GM23338 (cell line): ENCODE data around the gene GCK. TPM values are rescaled to one million over a fixed set of nuclear protein-coding genes. Genes with fewer than 3 reads are reported as not detected.

Experiments
- ATAC-seq: fragments of 200-7000 bp; cut with Tn5 transposase; 3 replicates; pipeline ENCODE4 v1.9.1; 2020
- DNase-seq: peaks from one replicate; pipeline ENCODE4 v3.0.0-alpha.2; 2015; ENCODE audit warnings: low spot score
- H2AFZ ChIP-seq: fragments of 200-600 bp; sonication (generic); 2 replicates; pipeline ENCODE4 v1.8.0; 2016; ENCODE audit warnings: antibody characterized with exemption, mild to moderate bottlenecking, moderate library complexity
- H3F3A ChIP-seq: fragments of 200-600 bp; sonication (generic); replicated peaks from 2 replicates; pipeline ENCODE4 v1.8.0; 2017; ENCODE audit warnings: antibody characterized with exemption, mixed run types, low read depth
- H3K27ac ChIP-seq: fragments of 200-600 bp; sonication (generic); 2 replicates; pipeline ENCODE4 v1.6.1; 2016; ENCODE audit warnings: low read depth
- H3K27me3 ChIP-seq: fragments of 200-600 bp; sonication (generic); 2 replicates; pipeline ENCODE4 v1.8.0; 2016; ENCODE audit warnings: mild to moderate bottlenecking, mixed run types, moderate library complexity; ENCODE audit not compliant: insufficient read depth
- H3K36me3 ChIP-seq: fragments of 200-600 bp; sonication (generic); 2 replicates; pipeline ENCODE4 v1.8.0; 2016; ENCODE audit warnings: mild to moderate bottlenecking; ENCODE audit not compliant: insufficient read depth
- H3K4me1 ChIP-seq: fragments of 200-600 bp; sonication (generic); 2 replicates; pipeline ENCODE4 v1.8.0; 2016; ENCODE audit warnings: mild to moderate bottlenecking, moderate library complexity; ENCODE audit not compliant: insufficient read depth
- H3K4me2 ChIP-seq: fragments of 200-600 bp; sonication (generic); 2 replicates; pipeline ENCODE4 v1.7.1; 2017; ENCODE audit warnings: mixed run types
- H3K4me3 ChIP-seq: fragments of 200-600 bp; sonication (generic); 2 replicates; pipeline ENCODE4 v1.6.1; 2016; ENCODE audit warnings: mixed run types
- H3K79me2 ChIP-seq: fragments of 200-600 bp; sonication (generic); replicated peaks from 2 replicates; pipeline ENCODE4 v1.8.0; 2017; ENCODE audit warnings: mild to moderate bottlenecking; ENCODE audit not compliant: insufficient read depth
- H3K9me2 ChIP-seq: fragments of 200-600 bp; sonication (generic); 2 replicates; pipeline ENCODE4 v1.8.0; 2017; ENCODE audit not compliant: insufficient read depth
- H4K20me1 ChIP-seq: fragments of 200-600 bp; sonication (generic); replicated peaks from 2 replicates; pipeline ENCODE4 v1.8.0; 2017; ENCODE audit warnings: mild to moderate bottlenecking; ENCODE audit not compliant: insufficient read depth
- H3K27ac Mint-ChIP-seq: 2 replicates; pipeline ENCODE4 v1.8.0; 2020; ENCODE audit warnings: inconsistent platforms, mild to moderate bottlenecking, moderate library complexity, mixed read lengths
- H3K27me3 Mint-ChIP-seq: 3 replicates; pipeline ENCODE4 v1.8.0; 2022; ENCODE audit warnings: low read depth, mild to moderate bottlenecking, moderate library complexity, mixed read lengths, inconsistent platforms; ENCODE audit not compliant: insufficient read depth, poor library complexity
- H3K36me3 Mint-ChIP-seq: 3 replicates; pipeline ENCODE4 v1.8.0; 2021; ENCODE audit warnings: low read depth, mild to moderate bottlenecking, inconsistent platforms, moderate library complexity, mixed read lengths
- H3K4me1 Mint-ChIP-seq: 3 replicates; pipeline ENCODE4 v1.8.0; 2020; ENCODE audit warnings: mild to moderate bottlenecking, inconsistent platforms, mixed read lengths
- H3K4me3 Mint-ChIP-seq: 3 replicates; pipeline ENCODE4 v1.8.0; 2021; ENCODE audit warnings: moderate library complexity, mild to moderate bottlenecking, inconsistent platforms, mixed read lengths
- H3K9me3 Mint-ChIP-seq: 3 replicates; pipeline ENCODE4 v1.8.0; 2020; ENCODE audit warnings: moderate library complexity, mild to moderate bottlenecking, inconsistent platforms, mixed read lengths
- CTCF ChIP-seq, 2 experiments: fragments of 200-600 bp in 1 of 2; sonication (generic) in 1 of 2; conservative IDR thresholded peaks; 2 replicates each; pipeline versions ENCODE4 v1.5.1 to v1.6.1; 2016 to 2017; ENCODE audit warnings: antibody characterized with exemption in 2 of 2, low read depth in 2 of 2, mild to moderate bottlenecking in 2 of 2, moderate library complexity in 1 of 2
- ETS1 ChIP-seq: IDR thresholded peaks from 2 replicates; pipeline ENCODE4 v1.6.1; 2016; ENCODE audit warnings: antibody characterized with exemption
- EZH2 ChIP-seq: fragments of 200-600 bp; sonication (generic); IDR thresholded peaks from one replicate; pipeline ENCODE4 v1.8.0; 2017; ENCODE audit warnings: antibody characterized with exemption, mild to moderate bottlenecking, low read depth; ENCODE audit not compliant: unreplicated experiment
- EZH2phosphoT487 ChIP-seq: fragments of 200-600 bp; sonication (generic); IDR thresholded peaks from one replicate; pipeline ENCODE4 v1.8.1; 2018; ENCODE audit warnings: antibody characterized with exemption; ENCODE audit not compliant: unreplicated experiment
- JUNB ChIP-seq: IDR thresholded peaks from one replicate; pipeline ENCODE4 v1.6.1; 2016; ENCODE audit warnings: antibody characterized with exemption; ENCODE audit not compliant: unreplicated experiment
- POLR2AphosphoS5 ChIP-seq: IDR thresholded peaks from 2 replicates; pipeline ENCODE4 v1.6.1; 2016; ENCODE audit warnings: antibody characterized with exemption, low read depth
- REST ChIP-seq: IDR thresholded peaks from one replicate; pipeline ENCODE4 v1.6.1; 2018; ENCODE audit warnings: antibody characterized with exemption; ENCODE audit not compliant: unreplicated experiment
- ZNF331 ChIP-seq: fragments of 250-450 bp; sonication (Bioruptor Pico); IDR thresholded peaks from 2 replicates; pipeline ENCODE4 v1.5.0; 2020; ENCODE audit warnings: low read depth, mild to moderate bottlenecking, moderate library complexity
- ZNF462 ChIP-seq: fragments of 250-450 bp; sonication (Bioruptor Pico); IDR thresholded peaks from 2 replicates; pipeline ENCODE4 v1.5.0; 2020; ENCODE audit warnings: mild to moderate bottlenecking, moderate library complexity
- polyA plus RNA-seq: library from polyadenylated mRNA; unstranded; fragments of >200 nt; fragmentation: Nextera tagmentation; extraction: Ambion mirVana; gene quantifications from 2 replicates; pipeline ENCODE4 v1.2.1, GENCODE V29; 2016
- total RNA-seq: library from RNA; depleted of rRNA; stranded (reverse); fragments of >200 nt; shearing (Covaris generic); gene quantifications from 2 replicates; pipeline ENCODE4 v1.2.3, GENCODE V29; 2014

The GCK gene
- total and polyA plus RNA-seq, 2 experiments from 2014 or later: 6.1 to 7.3 TPM

GRCh38 chr7:44186736-44187135, 2.5 kb downstream of the GCK start:
- Histone ChIP-seq H3F3A (no peaks in the 10 kb centered on the region), H2AFZ (no peak overlapping the region), H3K9me2 (0 out of 2 replicates have a peak, but pooled peaks cover 6% of the 10 kb centered on the region), H3K27me3 (no peaks in the 10 kb centered on the region), H3K4me3 (no peak overlapping the region), H3K36me3 (no peaks in the 10 kb centered on the region), H3K4me1 (no peaks in the 10 kb centered on the region), H4K20me1 (no peaks in the 10 kb centered on the region), H3K27ac (no peak overlapping the region), H3K79me2 (no peaks in the 10 kb centered on the region), H3K4me2 (no peak overlapping the region)
- H3K4me3 Mint-ChIP-seq: no peak overlapping the region
- H3K27me3 Mint-ChIP-seq: peaks cover 13% of the 10 kb centered on the region
- no peak for TF ChIP-seq ZNF462 (CRISPR knock-in tag)
- no peak for TF ChIP-seq ETS1
- no peak for TF ChIP-seq ZNF331 (CRISPR knock-in tag)
- no peak for TF ChIP-seq JUNB
- TF ChIP-seq CTCF (conservative IDR thresholded peaks at IDR 0.05; ENCODE audit: low read depth in 2 of 2): no peak
- TF ChIP-seq POLR2AphosphoS5: no peak
- TF ChIP-seq EZH2: no peak
- TF ChIP-seq REST: no peak
- no peak for TF ChIP-seq EZH2phosphoT487
- no peak overlapping the region for H3K27ac Mint-ChIP-seq
- peaks cover 13% of the 10 kb centered on the region for H3K9me3 Mint-ChIP-seq
- no peaks in the 10 kb centered on the region; the same call in 2 of the 3 replicates for H3K36me3 Mint-ChIP-seq
- DNase-seq (no peak), ATAC-seq (no peak)
- H3K4me1 Mint-ChIP-seq: peaks cover 18% of the 10 kb centered on the region
